HG02943 (cell line): ENCODE data around the gene CRISPLD2.

Experiments used
- ATAC-seq: cut with Tn5 transposase; IDR thresholded peaks from one replicate; pipeline ENCODE4 v1.9.1; 2021; ENCODE audit warnings: mild to moderate bottlenecking, low read depth, moderate library complexity; ENCODE audit not compliant: unreplicated experiment

The CRISPLD2 gene

GRCh38 chr16:84800158-84800978 lies 19.4 kb upstream of the CRISPLD2 start:
- no peak for ATAC-seq

GRCh38 chr16:84803146-84803545 lies 16.6 kb upstream of the CRISPLD2 start:
- ATAC-seq, result no peak

- ATAC-seq, result no peak
These were observed 15.5 kb upstream of the CRISPLD2 start for GRCh38 chr16:84804326-84804725.

GRCh38 chr16:84806256-84806889 lies 13.4 kb upstream of the CRISPLD2 start:
- ATAC-seq, result no peak

GRCh38 chr16:84806890-84807258 lies 12.9 kb upstream of the CRISPLD2 start:
- ATAC-seq, result no peak

GRCh38 chr16:84807776-84808175 lies 12.0 kb upstream of the CRISPLD2 start:
- no peak for ATAC-seq

- ATAC-seq, result no peak
These were observed 11.0 kb upstream of the CRISPLD2 start for GRCh38 chr16:84808826-84809225.

- no peak for ATAC-seq
These were observed 9.1 kb upstream of the CRISPLD2 start for GRCh38 chr16:84810518-84811273.

- ATAC-seq, result no peak
These were observed 8.3 kb upstream of the CRISPLD2 start for GRCh38 chr16:84811529-84811928.

GRCh38 chr16:84813141-84813934 lies 6.4 kb upstream of the CRISPLD2 start:
- ATAC-seq, result no peak

GRCh38 chr16:84815462-84815861 lies 4.3 kb upstream of the CRISPLD2 start:
- ATAC-seq, result no peak

- ATAC-seq, result no peak
These were observed 3.8 kb upstream of the CRISPLD2 start for GRCh38 chr16:84816023-84816422.

GRCh38 chr16:84816485-84816884 lies 3.3 kb upstream of the CRISPLD2 start:
- no peak for ATAC-seq

- ATAC-seq, result no peak
These were observed 2.6 kb upstream of the CRISPLD2 start for GRCh38 chr16:84817206-84817605.

- no peak for ATAC-seq
These were observed 2.2 kb upstream of the CRISPLD2 start for GRCh38 chr16:84817613-84818012.

- no peak for ATAC-seq
These were observed 1.7 kb upstream of the CRISPLD2 start for GRCh38 chr16:84818133-84818532.

- ATAC-seq, result no peak
These were observed 669 bp upstream of the CRISPLD2 start for GRCh38 chr16:84818989-84819643.

- ATAC-seq, result no peak
These were observed 510 bp downstream of the CRISPLD2 start for GRCh38 chr16:84820305-84820684.

- no peak for ATAC-seq
These were observed 986 bp downstream of the CRISPLD2 start for GRCh38 chr16:84820771-84821170.

GRCh38 chr16:84821179-84821578 lies 1.4 kb downstream of the CRISPLD2 start:
- no peak for ATAC-seq
